GM21367 (cell line): ENCODE results near the gene FBXL5.

Experiments used
- ATAC-seq: cut with Tn5 transposase; IDR thresholded peaks from one replicate; pipeline ENCODE4 v1.9.1; 2021; ENCODE audit not compliant: unreplicated experiment

The FBXL5 gene

DNA sequence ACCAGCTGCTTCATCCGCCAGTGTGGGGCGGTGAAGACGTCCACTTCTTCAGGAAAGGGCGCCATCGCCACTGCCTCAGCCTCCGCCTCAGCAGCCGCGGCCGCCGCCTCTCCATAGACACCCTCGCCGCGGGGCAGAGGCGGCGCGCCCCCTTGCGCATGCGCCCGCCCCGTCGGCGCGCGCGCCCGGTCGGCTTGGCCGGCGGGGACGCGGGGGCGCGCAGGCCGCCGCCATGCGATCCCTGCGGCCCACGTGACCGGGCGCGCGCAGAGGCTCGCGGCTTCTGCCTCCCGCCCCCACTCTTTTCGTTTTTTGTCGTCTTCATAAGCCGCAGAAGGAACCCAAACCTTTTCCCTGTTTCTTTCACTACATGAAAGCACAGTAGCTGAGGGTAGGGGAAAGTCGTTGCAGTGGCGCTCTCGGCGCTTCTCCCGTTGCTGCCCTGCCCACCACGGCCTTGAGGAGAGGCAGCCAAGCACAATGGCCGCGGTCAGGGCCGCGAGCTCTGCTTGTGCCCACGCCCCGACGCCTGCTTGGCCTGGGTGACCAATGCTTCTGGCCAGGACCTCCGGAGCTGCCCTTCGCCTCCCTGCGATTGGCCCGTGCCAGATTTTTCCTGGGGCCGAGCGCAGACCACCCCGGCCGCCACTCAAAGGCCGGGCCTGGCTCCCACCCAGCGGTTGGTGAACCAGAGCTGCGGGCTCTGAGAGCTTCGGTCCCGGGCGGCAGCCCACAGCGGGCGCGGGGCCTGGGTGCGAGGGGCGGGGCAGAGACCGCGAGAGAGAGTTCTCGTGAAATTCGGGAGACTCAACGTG lies at the start of gene FBXL5:
Gene FBXL5, minus strand, starts transcription at position 135 of the 815 bp plus-strand sequence. Its CDS starts 70 bp downstream, at position 65.
- ATAC-seq, result peak; percentile 58

- ATAC-seq, result no peak
Observed at GRCh38 chr4:15704129-15704528, 49.0 kb upstream of the FBXL5 start.

DNA sequence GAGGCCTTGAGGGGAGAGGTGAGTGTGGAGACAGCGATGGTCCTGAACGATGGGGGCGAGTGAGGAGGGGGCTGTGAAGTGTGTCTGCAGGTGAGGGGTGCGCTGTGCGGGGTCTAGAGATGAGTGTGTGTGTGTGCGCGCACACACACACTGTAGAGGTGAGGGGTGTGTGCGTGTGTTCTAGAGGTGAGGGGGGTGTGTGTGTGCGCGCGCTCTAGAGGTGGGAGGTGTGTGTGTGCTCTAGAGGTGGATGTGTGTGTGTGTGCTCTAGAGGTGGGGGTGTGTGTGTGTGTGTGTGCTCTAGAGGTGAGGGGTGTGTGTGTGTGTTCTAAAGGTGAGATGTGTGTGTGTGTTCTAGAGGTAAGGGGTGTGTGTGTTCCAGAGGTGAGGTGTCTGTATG lies 48.3 kb upstream of the FBXL5 start:
- no peak for ATAC-seq

- peak; percentile 57 for ATAC-seq
Observed at GRCh38 chr4:15702941-15703403, 47.8 kb upstream of the FBXL5 start, which contains the start of gene BST1. Gene BST1 (plus strand): TSS chr4:15703065. CDS start chr4:15703145, 80 bp downstream.

- no peak for ATAC-seq
Observed at GRCh38 chr4:15696866-15697265, 41.7 kb upstream of the FBXL5 start.

DNA sequence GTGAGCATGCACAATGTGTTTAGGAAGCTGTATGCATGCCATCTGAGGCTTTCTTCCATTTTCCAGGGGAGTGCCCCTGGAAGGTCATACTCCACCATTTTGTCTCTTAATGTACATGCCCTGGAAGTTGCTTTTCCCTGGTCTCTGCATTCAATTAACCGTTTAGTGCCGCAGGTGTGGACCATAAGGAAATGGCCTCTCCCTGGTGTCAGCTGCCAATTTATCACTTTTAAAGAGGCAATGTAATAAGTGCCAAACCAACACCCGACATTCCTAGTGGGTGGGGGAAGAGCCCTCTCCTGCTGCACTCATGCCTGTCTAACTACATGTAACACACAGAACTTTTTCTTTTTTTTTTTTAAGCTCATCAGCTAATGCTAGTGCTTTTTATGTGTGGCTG lies 40.6 kb upstream of the FBXL5 start:
- ATAC-seq, result no peak

DNA sequence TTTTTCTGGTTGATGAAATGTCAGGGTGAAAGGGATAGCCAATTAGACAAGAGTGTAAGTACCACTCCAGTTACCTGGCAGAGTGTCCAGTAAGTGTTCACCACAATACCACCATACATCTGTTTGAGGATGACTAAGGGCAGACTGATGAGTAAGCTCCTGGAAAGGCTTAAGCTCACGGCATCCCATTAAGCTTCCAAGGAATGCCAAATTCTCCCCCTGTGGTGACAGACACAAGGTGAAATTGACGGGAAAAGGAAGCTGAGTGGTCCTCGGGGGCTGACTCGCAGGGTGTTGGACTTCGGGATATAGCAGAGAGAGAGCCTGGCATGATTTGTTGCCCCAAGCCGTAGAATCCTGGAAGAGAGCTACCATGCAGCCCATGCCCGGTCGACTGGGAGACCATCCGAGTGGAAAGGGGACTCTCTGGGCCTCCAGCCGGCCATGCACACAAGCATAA lies 40.1 kb upstream of the FBXL5 start:
- no peak for ATAC-seq

GRCh38 chr4:15694431-15694830 lies 39.3 kb upstream of the FBXL5 start:
- no peak for ATAC-seq

DNA sequence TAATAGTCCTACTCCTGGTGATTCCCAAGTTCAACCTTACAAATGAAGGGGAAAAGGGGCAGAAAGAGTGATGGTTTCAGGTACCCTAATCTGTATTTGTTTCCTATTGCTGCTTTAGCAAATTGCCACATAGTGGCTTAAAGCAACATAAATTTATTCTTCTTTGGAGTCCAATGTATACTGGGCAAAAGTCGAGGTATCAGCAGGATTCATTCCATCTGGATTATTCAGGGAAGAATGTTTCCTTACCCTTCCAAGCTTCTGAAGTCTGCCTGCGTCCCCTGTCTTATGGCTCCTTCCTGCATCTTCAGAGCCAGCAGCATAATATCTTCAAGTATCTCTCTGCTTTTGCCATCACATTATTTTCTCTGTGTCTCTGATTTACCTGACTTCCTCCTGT lies 37.4 kb upstream of the FBXL5 start:
- ATAC-seq, result no peak

- no peak for ATAC-seq
Observed at GRCh38 chr4:15691346-15692135, 36.4 kb upstream of the FBXL5 start.

DNA sequence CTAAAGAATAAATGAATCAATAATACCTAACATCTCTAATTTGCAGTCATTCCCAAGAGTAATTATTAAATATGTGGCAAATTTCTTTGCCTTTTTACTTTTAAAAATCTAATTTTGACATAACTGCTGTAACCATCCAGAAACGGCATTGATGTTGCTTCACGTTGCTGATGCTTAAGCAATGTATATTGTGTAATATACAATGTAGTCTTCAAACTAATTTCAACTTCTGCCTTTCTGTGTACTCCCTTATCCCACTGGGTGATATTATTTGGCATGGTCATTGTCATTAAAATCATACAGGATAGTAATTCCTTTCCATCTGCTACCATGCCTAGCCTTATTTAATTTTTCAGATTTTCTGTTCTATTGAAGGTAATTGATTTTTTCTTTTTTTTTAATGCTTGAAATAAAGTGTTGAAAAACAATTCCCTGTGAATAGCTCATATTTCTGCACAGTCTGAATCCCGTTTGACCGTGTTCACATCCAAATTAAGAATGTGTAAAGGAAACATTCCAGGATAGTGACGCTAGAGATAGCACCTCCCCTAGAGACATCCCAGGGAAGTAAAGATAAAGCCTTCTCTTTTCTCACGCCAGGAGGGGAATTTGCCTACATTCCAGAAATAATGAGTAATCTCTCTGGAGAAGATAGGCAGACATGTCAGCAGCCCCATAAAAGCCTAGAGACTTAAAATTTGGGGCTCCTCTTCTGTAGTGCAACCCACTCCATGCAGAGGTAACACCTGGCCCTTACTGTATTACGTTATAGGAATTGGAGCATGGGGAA lies 35.1 kb upstream of the FBXL5 start:
- ATAC-seq, result no peak

DNA sequence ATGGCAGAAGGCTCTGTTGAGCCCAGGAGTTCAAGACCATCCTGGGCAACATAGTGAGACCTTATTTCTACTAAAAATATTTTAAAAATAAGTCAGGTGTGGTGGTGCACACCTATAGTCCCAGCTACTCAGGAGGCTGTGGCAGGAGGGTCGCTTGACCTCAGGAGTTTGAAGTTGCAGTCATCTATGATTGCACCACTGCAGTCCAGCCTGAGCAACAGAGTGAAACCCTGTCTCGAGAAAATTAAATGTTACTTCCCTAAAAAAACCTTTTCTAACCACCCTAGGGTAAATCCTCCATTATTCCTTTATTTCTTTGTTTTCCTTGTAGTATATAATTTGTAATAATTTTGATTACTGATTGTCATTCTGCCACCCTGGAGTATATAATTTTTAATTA lies 34.4 kb upstream of the FBXL5 start:
- no peak for ATAC-seq

DNA sequence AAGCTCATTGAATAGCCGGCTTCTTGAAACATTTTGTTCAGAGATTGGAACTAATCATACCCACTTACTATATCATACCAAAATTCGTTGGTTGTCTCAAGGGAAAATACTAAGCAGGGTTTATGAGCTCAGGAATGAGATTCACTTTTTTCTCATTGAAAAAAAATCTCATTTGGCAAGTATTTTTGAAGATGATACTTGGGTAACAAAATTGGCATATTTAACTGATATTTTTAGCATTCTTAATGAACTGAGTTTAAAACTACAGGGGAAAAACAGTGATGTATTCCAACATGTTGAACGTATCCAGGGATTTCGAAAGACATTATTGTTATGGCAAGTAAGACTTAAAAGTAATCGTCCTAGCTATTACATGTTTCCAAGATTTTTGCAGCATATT lies 32.9 kb upstream of the FBXL5 start:
- ATAC-seq, result no peak

- ATAC-seq, result no peak
Observed at GRCh38 chr4:15684498-15684897, 29.3 kb upstream of the FBXL5 start.

DNA sequence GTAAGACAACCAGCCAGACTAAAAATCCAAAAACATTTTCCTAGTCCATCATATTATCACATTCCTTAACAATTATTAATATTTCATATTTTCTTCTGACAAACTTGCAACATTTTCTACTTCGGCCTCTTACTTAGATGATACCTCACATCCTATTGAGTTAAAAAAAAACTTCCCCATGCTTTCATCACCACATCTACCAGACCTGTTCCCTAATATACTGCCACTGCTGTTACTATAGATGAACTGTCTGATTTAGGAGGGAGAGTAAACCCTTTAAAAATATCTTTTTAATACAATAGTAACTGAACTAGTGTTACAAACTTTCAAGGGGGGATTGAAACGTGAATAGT lies 28.0 kb upstream of the FBXL5 start:
- ATAC-seq, result no peak

DNA sequence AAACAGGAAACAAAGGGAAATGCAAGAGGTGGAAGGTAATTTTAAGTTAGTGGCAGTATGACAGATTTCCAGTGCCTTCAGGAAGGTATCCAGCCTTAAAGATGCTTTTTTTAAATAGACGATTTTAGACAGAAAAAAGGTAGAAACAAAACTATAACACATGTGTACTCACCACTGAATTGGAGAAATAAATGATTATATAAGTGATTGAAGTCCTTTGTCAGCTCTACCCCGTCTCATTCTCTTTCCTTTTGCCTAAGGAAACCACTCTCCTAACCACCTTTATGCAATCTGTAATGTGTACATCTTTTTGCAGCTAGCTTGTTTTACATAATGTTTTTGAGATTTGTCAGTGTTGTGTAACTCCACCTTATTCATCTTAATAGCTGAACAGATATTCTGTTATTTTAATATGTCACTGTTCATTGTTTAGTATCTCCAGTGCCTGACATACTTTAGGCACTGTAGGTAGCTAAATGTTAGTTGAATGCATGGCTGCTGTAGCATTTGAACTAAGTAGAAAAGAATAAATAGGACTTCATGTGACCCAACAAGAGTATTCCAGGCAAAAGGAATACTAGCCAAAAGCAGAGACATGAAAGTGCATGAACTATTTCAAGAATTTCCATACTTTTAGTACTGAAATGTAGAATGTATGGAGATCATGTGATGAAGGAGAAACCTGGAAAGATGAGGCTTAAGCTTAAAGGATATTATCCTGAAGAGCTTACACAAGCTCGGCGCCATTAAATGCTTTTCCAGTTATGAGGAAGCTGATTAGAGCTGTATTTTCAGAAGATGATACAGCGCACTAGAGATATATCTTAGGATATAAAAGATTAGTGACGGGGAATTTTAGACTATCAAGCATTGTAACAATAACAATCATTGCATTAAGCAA lies 27.3 kb upstream of the FBXL5 start:
- ATAC-seq, result no peak

DNA sequence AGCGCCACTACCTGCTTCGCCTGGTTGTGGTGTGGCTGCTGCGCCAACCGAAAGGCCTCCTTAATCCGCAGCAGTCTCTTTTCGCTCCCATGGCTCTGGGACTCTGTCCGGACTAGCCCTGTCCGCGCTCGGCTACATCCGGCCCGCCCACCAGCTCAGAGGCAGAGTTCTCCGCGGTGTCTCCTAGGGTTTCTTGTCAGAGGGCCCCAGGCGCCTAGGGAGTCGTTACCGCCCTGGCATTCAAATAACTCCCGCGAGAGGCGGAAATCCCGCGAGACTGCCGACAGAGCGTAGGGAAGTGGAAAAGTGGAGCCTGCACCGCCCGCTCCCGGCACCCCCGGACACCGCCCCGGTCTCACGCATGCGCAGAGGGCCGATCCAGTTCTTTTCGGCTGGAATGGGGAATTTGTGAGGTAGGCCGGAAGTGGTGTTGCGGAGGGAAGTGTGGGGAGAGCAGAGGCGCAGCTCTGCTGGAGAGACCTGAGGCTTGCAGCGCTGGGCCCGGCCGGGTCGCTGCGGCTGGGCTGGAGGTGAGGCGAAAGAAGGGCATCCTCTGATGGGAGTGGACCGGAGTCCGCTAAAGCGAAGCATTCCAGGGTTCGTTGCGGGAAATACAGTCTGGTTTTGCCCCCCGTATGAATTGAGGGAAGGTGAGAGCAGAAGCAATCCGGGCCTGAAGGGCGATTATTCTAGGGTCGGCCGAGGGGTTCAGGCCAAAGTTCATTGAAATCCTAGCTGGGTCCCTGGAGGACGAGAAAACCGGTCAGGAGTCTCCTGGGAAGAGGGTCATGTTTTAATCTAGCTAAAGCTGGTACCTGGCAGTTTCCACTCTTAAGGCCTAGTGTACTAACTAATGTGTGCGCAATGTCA lies 26.4 kb upstream of the FBXL5 start, which contains the start of gene FAM200B:
Gene FAM200B, plus strand, starts transcription at position 456 of the 870 bp plus-strand sequence. CDS start 5,151 bp downstream, outside the sequence.
- ATAC-seq, result peak; percentile 91

- no peak for ATAC-seq
Observed at GRCh38 chr4:15681067-15681371, 25.9 kb upstream of the FBXL5 start.

DNA sequence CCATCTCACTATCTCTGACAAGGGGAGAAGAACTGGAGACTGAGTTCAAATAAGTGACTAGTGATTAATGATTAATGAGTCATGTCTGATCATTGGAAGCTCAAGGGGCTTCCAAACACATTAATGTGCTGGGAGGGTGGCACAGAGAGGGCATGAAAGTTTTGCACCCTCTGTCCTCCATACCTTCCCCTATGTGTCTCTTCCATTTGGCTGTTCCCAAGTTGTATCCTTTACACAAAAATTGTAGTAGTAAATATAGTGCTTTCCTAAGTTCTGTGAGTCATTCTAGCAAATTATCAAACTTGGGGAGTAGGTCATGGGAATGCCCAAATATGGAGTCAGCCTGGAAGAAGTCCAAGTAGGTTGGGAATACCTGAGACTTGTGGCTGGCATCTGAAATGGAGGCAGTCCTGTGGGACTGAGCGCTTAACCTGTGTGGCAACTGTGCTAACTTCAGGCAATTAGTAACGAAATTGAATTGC lies 22.4 kb upstream of the FBXL5 start:
- no peak for ATAC-seq
